Measurements from ENCODE around the gene SAMD11.

SAMD11 gene

GRCh38 chr1:963746-964525 lies 40.2 kb downstream of the SAMD11 start:
- Mint-ChIP-seq H3K4me1 (peaks cover 21% of the 10 kb centered on the region), H3K4me3 (no peak overlapping the region), H3K27me3 (peaks cover 24% of the 10 kb centered on the region), H3K9me3 (no peaks in the 10 kb centered on the region), H3K27ac (no peak overlapping the region), H3K36me3 (no peaks in the 10 kb centered on the region)
- no peak for DNase-seq
- CTCF ChIA-PET, result no interaction called here

- Mint-ChIP-seq H3K4me1 (peaks cover 21% of the 10 kb centered on the region), H3K36me3 (no peaks in the 10 kb centered on the region), H3K9me3 (peaks cover 7% of the 10 kb centered on the region), H3K4me3 (no peak overlapping the region), H3K27ac (no peak overlapping the region), H3K27me3 (peaks cover 28% of the 10 kb centered on the region)
- CTCF ChIA-PET, result no interaction called here
- DNase-seq, result no peak
Measured at GRCh38 chr1:964691-965525, 41.2 kb downstream of the SAMD11 start.

- H3K27me3 Mint-ChIP-seq, result peaks cover 29% of the 10 kb centered on the region
- no peaks in the 10 kb centered on the region for H3K36me3 Mint-ChIP-seq
- H3K4me1 Mint-ChIP-seq, result peaks cover 16% of the 10 kb centered on the region
- CTCF ChIA-PET, result no interaction called here
- H3K4me3 Mint-ChIP-seq, result peak overlapping the region; percentile 49
- peak overlapping the region; percentile 28 for H3K27ac Mint-ChIP-seq
- no peak for DNase-seq
- H3K9me3 Mint-ChIP-seq, result peaks cover 7% of the 10 kb centered on the region
Measured at GRCh38 chr1:965526-966134, 41.9 kb downstream of the SAMD11 start.

- Mint-ChIP-seq H3K27ac (peak within 1 kb of the TSS; percentile 80), H3K4me3 (peak within 1 kb of the TSS; percentile 79), H3K9me3 (peaks cover 7% of the 10 kb centered on the region), H3K4me1 (peaks cover 16% of the 10 kb centered on the region), H3K27me3 (peaks cover 35% of the 10 kb centered on the region), H3K36me3 (no peaks in the 10 kb centered on the region)
- peak; percentile 43 for DNase-seq
- CTCF ChIA-PET, result interaction anchor here (1.0 to 1.2 kb wide), 3 partner anchors 17 to 97 kb away, joined by 3 read pairs; no protein-coding TSS in a partner anchor
Measured at GRCh38 chr1:966135-966703, 42.5 kb downstream of the SAMD11 start, which contains the start of gene PLEKHN1. Gene PLEKHN1 (plus strand): TSS chr1:966482. CDS start chr1:966532, 50 bp downstream.

- DNase-seq, result peak; percentile 91
- H3K27me3 Mint-ChIP-seq, result peaks cover 41% of the 10 kb centered on the region
- H3K9me3 Mint-ChIP-seq, result peaks cover 7% of the 10 kb centered on the region
- CTCF ChIA-PET, result interaction anchor here (1.0 to 1.2 kb wide), 3 partner anchors 16 to 97 kb away, joined by 3 read pairs; no protein-coding TSS in a partner anchor
- H3K4me1 Mint-ChIP-seq, result peaks cover 16% of the 10 kb centered on the region
- peak overlapping the region; percentile 79 for H3K4me3 Mint-ChIP-seq
- no peaks in the 10 kb centered on the region for H3K36me3 Mint-ChIP-seq
- H3K27ac Mint-ChIP-seq, result peak overlapping the region; percentile 80
Measured at GRCh38 chr1:966704-967300, 43.1 kb downstream of the SAMD11 start.

- no peak for DNase-seq
- peaks cover 47% of the 10 kb centered on the region for H3K27me3 Mint-ChIP-seq
- H3K9me3 Mint-ChIP-seq, result peaks cover 7% of the 10 kb centered on the region
- peaks cover 13% of the 10 kb centered on the region for H3K4me1 Mint-ChIP-seq
- no peaks in the 10 kb centered on the region for H3K36me3 Mint-ChIP-seq
- H3K27ac Mint-ChIP-seq, result no peak overlapping the region
- CTCF ChIA-PET, result no interaction called here
- no peak overlapping the region for H3K4me3 Mint-ChIP-seq
Measured at GRCh38 chr1:967466-968343, 44.0 kb downstream of the SAMD11 start.

GRCh38 chr1:969260-969855 lies 45.6 kb downstream of the SAMD11 start:
- Mint-ChIP-seq H3K9me3 (peaks cover 7% of the 10 kb centered on the region), H3K4me1 (peaks cover 13% of the 10 kb centered on the region), H3K36me3 (no peaks in the 10 kb centered on the region), H3K4me3 (no peak overlapping the region), H3K27me3 (peaks cover 60% of the 10 kb centered on the region), H3K27ac (no peak overlapping the region)
- CTCF ChIA-PET, result no interaction called here
- no peak for DNase-seq

- no peaks in the 10 kb centered on the region for H3K36me3 Mint-ChIP-seq
- H3K27ac Mint-ChIP-seq, result no peak overlapping the region
- CTCF ChIA-PET, result interaction anchor here (0.9 kb wide), 1 partner anchor 13 kb away, joined by 5 read pairs; no protein-coding TSS in a partner anchor
- H3K9me3 Mint-ChIP-seq, result peaks cover 7% of the 10 kb centered on the region
- H3K4me1 Mint-ChIP-seq, result peaks cover 12% of the 10 kb centered on the region
- peaks cover 70% of the 10 kb centered on the region for H3K27me3 Mint-ChIP-seq
- H3K4me3 Mint-ChIP-seq, result no peak overlapping the region
- no peak for DNase-seq
Measured at GRCh38 chr1:970242-970972, 46.7 kb downstream of the SAMD11 start.

GRCh38 chr1:970973-971730 lies 47.4 kb downstream of the SAMD11 start:
- CTCF ChIA-PET, result interaction anchor here (0.9 to 1.0 kb wide), 2 partner anchors 12 to 13 kb away, joined by 3 to 5 read pairs; no protein-coding TSS in a partner anchor
- Mint-ChIP-seq H3K27ac (no peak overlapping the region), H3K9me3 (peaks cover 7% of the 10 kb centered on the region), H3K27me3 (peaks cover 78% of the 10 kb centered on the region), H3K4me1 (peaks cover 14% of the 10 kb centered on the region), H3K36me3 (no peaks in the 10 kb centered on the region), H3K4me3 (no peak overlapping the region)
- no peak for DNase-seq

GRCh38 chr1:971751-972506 lies 48.2 kb downstream of the SAMD11 start:
- peaks cover 7% of the 10 kb centered on the region for H3K9me3 Mint-ChIP-seq
- no peak overlapping the region for H3K27ac Mint-ChIP-seq
- H3K27me3 Mint-ChIP-seq, result peaks cover 77% of the 10 kb centered on the region
- peaks cover 12% of the 10 kb centered on the region for H3K4me1 Mint-ChIP-seq
- DNase-seq, result no peak
- CTCF ChIA-PET, result interaction anchor here (1.0 kb wide), 1 partner anchor 13 kb away, joined by 3 read pairs; no protein-coding TSS in a partner anchor
- H3K4me3 Mint-ChIP-seq, result no peak overlapping the region
- H3K36me3 Mint-ChIP-seq, result no peaks in the 10 kb centered on the region

All from activated naive CD4-positive, alpha-beta T cell treated with anti-CD3 and anti-CD28 coated beads, Interleukin-2, amount 10 ng/mL, durations not matched to agents 7 days and 5 days (primary cell).